ENCODE data around the gene CSNK1G1.

CSNK1G1 gene

DNA sequence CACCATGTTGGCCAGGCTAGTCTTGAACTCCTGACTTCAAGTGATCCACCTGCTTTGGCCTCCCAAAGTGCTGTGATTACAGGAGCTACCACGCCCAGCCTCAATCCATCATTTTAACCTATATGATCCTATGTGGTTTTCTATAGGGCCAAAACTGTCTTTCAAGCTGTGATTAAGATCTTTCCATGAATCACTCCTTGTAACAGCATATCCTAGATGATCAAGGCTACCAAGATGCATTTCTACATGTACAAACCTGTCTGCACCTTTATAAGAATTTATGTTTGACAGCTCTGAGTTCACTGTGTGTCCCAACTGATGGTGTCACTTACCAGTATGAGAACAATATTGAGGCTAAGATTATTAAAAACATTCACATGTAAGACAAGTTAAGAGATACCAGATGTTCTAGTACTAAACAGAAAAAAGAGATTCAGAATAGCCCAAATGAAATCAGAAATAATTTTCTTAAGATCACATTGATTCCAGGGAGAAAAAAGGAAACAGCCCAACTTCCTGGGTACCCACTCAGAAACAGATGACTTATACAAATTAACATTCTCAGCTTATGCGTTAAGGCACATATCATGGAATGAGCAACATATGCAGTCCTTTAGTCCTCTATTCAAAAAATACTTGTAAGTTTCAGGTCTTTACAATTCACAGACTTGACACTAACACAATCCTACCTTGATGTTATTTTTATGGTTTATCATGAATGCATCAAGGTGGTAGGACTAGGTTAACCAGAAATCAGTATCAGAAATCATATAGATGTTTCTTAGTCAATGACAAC is 168.4 kb downstream of the CSNK1G1 start:
- DNase-seq = no peak

- DNase-seq = peak; percentile 5 to 22
These were observed 170.6 kb downstream of the CSNK1G1 start for GRCh38 chr15:64185146-64185911.

DNA sequence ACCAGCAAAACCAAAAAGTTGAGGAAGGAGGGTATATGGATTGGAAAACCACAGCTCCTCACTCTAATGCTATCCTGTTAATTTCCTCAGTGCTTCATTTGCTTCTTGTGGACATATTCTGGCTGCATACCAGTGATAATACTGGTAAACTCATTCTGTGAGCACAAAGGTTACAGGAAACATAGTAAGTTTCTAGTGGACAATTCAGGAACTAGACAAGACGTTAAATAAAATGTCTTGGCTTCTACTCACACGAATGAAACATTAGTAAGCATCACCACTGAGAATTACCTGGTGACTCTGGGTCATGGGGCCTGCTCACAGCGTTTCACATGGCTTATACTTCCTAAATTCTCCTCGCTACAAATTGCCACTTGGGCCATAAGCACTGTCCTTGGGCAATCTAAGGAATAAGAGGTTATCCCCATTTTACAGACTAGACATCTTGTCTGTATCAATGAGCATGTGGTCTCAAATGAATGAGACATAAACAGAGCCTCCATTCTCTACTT is 173.1 kb downstream of the CSNK1G1 start:
- no peak for DNase-seq

DNA sequence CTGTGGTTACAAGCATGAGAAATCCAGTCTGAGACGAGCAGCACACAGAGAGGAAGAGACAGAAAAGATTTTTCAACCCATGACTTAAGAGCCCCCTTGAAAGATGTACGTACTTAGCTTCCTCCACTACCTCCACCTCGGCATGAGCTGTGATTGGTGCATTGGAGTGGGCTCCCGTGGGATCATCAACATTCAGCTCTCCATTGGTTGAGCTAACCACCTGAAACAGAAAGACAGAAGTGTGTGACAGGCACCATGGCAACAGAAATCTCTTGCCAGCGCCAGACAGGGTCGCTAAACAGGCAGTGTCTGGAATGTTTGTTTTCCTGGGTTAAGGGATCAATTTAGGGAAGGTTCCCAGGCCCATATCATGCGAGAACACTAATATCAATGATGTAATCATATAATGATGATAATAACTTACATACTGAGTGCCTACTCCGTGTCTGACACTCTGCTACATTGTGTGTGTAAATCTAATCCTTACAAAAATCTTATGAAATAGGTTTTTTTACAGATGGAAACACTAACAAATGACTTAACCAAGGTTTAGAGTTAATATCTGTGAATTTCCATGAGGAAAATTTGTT is 175.6 kb downstream of the CSNK1G1 start:
- DNase-seq = no peak

DNA sequence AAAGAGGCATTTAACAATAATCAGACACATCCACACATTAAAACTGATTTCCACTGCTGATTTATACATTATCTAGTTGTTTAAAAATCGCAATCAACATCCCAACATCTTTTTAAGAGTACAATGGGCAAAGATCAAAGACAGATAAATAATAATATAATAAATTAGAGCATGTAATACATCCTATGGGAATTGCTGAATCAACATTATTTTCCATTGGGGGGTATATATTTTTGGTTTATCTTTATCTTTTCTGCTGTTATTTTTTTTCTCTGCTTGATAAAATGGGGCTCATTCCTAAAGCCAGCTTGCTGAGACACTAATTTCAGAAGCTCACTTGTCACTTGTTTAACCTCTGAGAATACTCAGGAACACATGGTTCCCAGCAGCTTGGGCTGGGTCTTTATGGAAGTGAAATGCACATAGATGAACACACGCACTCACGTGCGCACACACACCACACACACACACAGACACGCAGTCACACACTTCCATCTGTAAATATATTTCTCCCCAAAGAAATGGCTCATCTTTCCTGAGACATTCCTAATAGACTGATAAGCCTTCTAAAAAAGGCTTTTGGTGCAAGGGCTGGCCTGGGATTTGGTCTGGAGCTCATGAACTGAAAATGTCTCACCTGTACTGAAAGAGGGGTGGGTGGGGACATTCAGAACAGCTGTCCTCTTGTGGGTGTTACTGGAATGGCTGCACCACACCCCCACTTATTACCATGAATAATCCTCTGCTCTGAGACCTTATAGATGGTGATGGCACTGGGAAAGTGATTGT is 189.7 kb downstream of the CSNK1G1 start:
- DNase-seq = no peak

DNA sequence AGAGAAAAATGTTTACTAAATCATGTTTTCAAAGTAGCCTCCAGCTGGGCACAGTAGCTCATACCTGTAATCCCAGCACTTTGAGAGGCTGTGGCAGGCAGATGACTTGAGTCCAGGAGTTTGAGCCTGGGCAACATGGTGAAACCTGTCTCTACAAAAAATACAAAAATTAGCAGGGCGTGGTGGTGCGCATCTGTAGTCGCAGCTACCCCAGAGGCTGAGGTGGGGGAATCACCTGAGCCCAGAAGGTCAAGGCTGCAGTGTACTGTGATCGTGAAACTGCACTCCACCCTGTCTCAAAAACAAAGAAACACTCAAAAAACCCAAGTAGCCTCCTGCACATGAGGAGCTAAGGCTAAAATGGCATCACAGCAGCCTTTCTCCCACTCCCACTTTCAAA is 191.5 kb downstream of the CSNK1G1 start:
- no peak for DNase-seq

DNA sequence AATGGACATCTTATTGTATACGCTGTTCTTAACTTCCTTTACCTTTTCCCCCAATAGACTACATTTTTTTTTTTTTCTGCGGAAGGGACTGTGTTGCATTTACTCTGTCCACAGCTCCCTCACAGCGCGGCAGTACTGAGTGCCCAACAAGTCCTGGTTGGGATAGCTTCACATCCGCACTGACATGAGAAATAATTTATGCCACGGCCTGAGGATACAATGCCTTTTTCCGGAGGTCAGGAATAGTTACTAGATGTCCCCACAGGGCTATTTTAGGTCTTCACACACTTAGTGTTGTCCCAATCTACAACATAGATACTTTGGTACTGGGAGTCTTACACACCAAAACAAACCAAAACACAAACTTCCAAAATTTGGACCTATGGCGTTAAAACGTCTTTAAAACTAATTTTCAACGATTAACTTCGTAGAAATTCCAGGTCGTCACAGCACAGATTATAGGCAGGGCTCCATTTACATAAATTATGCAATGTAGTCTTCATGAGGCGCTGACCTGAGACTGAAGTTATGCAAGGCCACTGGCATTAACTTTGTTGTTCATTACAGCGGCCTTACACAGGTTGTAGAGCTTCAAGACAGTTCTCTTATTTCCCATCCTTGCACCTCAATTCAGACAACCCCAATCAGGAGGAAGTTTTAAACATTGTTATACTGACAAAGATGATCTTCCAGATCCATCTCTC is 192.2 kb downstream of the CSNK1G1 start:
- DNase-seq = peak; percentile 58 to 60

DNA sequence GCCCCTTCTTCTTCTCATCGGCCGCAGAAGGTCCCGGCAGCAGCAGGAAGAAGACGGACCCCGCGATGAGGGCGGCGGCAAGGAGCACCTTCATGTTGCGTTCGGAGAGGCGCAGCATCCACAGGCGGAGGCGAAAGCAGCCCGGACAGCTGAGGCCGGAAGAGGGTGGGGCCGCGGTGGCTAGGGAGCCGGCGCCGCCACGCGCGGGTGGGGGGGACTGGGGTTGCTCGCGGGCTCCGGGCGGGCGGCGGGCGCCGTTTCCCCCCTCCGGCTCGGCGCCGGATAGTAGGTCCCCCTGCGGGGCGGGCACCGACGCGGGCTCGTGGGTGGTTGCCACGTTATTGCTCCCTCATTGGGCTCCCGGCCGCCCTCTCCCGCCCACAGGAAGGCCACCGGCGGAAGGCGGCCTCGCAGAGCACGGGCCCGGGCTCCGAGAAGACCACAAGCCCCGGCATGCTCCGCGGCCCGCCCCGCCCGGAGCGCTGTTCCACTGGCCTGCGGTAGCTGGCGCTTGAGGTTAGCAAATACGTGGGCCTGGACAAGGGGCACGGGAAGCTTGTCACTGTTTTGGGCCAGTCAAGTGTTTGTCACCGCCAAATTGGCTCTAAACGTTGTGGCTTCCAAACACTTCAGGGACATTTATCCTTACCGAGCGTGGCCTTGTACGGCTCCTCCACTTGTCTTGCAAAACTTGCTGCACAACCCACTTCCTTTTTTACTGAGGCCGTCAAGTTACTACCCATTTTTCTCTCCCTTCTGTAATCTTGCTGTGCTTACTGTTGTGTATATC is 192.9 kb downstream of the CSNK1G1 start, which contains the start of gene PPIB:
PPIB (minus strand) TSS at position 154 of the 790 bp plus-strand sequence; CDS start at position 118, 36 bp downstream.
- peak; percentile 95 to 97 for DNase-seq

DNA sequence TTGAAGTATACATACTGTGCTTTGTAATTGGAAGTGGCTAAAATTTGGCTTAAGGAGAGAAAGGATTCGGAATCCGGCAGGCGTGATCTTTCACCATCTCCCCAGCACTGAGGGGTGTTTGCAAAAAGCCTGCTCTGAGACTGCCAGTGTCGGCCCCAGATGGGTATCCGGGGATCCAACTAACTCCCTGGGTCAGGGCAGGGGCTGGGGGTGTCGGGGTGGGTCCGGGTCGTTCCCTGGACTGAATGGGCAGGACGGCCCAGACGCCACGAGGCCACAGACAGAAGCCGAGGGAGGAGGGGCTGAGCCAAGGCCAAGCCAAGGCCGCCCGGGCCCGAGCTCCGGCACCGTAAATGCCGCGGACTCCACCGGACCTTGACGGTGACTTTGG is 193.5 kb downstream of the CSNK1G1 start:
- peak in 1 of 2 experiments; percentile 52 for DNase-seq

DNA sequence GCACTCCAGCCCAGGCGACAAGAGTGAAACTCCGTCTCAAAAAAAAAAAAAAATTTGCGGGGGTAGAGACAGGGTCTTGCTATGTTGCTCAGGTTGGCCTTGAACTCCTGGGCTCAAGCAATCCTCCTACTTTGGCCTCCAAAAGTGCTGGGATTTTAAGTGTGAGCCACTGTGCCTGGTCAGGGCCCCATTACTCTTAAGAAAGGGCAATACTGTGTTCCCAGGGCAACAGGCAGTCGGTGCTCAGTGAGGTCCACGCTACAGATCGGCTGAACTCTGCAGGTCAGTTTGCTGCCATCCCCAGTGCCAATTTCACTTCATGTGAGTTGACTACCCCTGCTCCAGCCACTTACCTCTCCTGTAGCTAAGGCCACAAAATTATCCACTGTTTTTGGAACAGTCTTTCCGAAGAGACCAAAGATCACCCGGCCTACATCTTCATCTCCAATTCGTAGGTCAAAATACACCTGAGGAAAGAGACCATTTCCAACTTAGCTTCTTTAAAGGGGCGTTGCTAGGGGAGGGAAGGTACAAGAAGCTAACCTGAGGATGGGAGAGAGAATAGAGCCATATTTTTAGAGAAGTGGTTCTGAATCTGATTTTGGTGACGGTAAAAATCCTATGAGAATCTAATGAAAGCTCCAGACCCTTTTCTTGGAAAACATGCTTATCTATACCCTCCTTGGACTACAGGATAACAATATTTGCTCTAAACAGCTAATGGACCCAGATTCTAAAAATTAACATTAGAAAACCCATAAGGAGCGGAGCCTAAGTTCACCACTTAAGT is 194.1 kb downstream of the CSNK1G1 start:
- no peak for DNase-seq

GRCh38 chr15:64158363-64159134 is 197.4 kb downstream of the CSNK1G1 start:
- no peak for DNase-seq

- no peak for DNase-seq
These were observed 198.3 kb downstream of the CSNK1G1 start for GRCh38 chr15:64157599-64158125.

GRCh38 chr15:64156652-64157331 is 199.2 kb downstream of the CSNK1G1 start:
- no peak for DNase-seq

DNA sequence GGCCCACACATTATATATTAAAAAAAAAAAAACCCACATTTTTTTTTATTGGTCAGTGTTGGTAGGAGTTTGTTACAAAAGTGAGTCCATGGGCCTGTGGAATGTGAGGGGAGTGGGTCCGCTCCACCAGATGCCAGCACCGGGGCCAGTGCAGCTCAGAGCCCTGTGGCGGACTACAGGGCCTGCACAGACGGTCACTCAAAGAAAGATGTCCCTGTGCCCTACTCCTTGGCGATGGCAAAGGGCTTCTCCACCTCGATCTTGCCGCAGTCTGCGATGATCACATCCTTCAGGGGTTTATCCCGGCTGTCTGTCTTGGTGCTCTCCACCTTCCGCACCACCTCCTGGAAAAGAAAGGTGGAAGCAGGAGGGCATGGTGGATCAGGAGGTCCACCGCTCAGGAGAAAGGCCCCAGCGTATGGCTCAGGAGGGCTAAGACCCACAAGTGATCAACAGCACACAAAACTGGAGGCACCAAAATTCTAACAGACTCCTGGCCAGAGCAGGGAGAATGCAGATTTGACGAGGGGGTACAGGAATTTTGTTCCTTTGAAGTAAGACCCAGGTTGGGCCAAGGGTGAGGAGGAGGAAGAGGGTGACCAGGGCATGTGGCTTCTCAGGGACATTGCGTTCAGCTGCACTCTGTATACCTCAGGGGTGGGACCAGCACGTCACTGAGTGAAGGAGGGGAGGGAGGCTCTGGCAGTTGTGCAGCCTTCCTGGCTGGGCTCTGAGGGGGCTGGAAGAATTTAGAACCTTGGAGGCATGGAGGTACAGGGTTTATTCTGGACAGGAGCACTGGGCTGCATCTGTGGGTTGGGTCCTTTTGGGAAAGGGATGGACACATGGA is 199.9 kb downstream of the CSNK1G1 start:
- no peak for DNase-seq

DNA sequence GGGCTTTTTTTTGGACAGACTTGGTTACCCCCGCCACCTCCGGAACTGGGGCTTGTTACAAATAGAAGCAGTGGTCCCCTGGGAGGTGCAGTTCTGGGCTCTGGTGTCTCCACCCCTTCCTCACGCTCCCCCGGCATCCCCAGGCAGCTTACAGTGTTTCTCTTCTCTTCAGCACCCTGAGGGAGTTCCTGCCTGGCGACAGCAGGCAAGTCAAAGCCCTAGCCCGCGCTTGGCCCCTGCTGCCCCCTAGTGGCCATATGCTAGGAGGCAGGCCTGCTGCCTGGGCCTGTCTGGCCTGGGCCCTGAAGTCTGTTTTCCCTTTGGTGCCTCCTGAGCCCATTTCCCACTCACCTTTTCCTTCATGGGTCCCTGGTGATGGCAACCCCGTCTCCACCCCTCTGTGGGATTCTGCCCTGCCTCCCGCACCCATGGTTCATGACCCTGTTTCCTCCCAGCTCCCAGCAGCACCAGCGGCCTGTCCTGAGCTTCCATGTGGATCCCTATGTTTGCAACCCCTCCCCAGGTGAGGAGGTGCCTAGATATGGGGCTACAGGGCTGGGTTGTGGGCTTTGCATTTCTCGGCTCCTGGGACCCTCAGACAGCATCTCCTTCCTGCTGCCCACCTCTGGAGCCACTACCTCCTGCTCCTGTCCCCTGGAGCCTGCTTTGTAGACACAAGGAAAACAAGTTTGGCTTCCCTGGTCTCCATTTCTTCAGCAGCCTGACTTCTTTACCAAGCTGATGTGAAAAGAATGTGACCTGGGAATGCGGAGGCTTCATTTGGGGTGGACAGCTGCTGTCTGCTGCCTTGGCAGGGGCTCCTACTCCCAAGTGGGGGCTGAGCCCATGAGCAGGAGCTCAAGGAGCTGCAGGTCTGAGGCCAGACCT is 202.2 kb downstream of the CSNK1G1 start:
- DNase-seq = peak; percentile 69 to 72

Measured in AML-193 (cell line).